HG03095 (cell line): Measurements from ENCODE around the gene PLBD2.

Source experiments
- ATAC-seq: cut with Tn5 transposase; IDR thresholded peaks from one replicate; pipeline ENCODE4 v1.9.1; 2021; ENCODE audit warnings: moderate library complexity; ENCODE audit not compliant: unreplicated experiment

Gene PLBD2

DNA sequence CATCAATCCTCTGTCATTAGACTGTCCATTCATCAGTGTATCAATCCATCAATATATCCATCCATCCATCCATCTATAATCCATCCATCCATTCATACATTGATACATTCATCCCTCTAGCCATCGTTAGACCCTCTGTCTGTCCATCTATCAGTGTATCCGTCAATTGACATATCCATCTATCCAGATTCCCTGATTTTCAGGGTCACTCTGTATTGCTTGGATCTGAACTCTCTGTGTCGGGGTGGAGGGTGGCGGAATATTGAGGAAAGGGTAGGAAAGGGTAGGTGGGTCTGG, 80.9 kb downstream of the PLBD2 start:
- ATAC-seq, result no peak

- ATAC-seq, result no peak
Measured at GRCh38 chr12:113439606-113440030, 81.2 kb downstream of the PLBD2 start.

GRCh38 chr12:113440336-113440735, 81.9 kb downstream of the PLBD2 start:
- no peak for ATAC-seq
